ENCODE measurements around the gene SYTL2.
A peak's percentile ranks its signal among the peaks of the same experiment; 100 is the strongest.
"Not testable (repeated sequence)": the region's sequence is repeated elsewhere in the genome, so short reads cannot be mapped to it uniquely, and the experiment has no call there.

Gene SYTL2

DNA sequence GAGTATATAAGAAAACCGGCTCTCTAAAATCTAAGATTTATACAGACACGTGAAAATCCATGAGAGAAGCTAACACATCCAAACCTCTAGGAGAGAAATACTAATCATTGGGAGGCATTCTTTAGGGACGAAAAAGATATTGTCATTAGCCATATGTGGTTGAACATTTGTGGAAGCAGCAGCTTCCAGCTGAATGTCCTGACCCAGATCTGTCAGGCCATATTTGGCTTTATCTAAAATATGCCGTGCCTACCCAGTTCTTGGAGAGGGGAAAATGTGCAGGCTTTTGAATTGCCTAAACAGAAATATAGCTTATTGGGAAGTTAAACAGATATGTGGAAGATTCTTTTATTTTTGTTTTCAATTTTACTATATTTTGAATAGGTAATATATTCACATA lies 131.4 kb downstream of the SYTL2 start:
- no peaks in the 10 kb centered on the region for H3K27me3 ChIP-seq (ENCODE audit: control insufficient read depth in 2 of 2, insufficient read depth in 2 of 2, low read length in 2 of 2)
- no peaks in the 10 kb centered on the region for H3K36me3 ChIP-seq (ENCODE audit: control insufficient read depth in 2 of 2, insufficient read depth in 2 of 2, low read length in 2 of 2)
- H3K4me1 ChIP-seq (ENCODE audit: control insufficient read depth in 2 of 2, insufficient read depth in 2 of 2, low read length in 2 of 2): no peaks in the 10 kb centered on the region
- no peak overlapping the region for H3K9ac ChIP-seq (ENCODE audit: low read depth in 1 of 2, low read length in 2 of 2)
- no peak overlapping the region for H3K4me3 ChIP-seq (ENCODE audit: low read length in 2 of 2)
- H3K27ac ChIP-seq (ENCODE audit: low read depth in 2 of 2, low read length in 2 of 2): no peak overlapping the region
- no peaks in the 10 kb centered on the region for H3K9me3 ChIP-seq (ENCODE audit: control insufficient read depth in 2 of 2, low read length in 2 of 2)

DNA sequence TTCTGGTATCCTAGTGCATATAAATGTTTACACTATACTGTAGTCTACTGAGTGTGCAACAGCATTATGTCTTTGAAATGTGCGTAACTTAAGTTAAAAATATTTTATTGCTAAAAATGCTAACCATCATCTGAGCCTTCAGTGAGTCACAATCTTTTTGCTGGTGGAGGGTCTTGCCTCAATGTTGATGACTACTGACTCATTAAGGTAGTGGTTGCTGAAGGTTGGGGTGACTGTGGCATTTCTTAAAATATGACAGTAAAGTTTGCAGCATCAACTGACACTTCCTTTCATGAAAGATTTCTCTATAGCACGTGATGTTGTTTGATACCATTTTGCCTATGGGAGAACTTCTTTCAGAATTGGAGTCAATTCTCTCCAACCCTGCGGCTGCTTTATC lies 137.5 kb downstream of the SYTL2 start:
- Histone ChIP-seq H3K4me1 (ENCODE audit: control insufficient read depth in 2 of 2, insufficient read depth in 2 of 2, low read length in 2 of 2) (no peaks in the 10 kb centered on the region), H3K9me3 (ENCODE audit: control insufficient read depth in 2 of 2, low read length in 2 of 2) (no peaks in the 10 kb centered on the region), H3K27ac (ENCODE audit: low read depth in 2 of 2, low read length in 2 of 2) (no peak overlapping the region), H3K36me3 (ENCODE audit: control insufficient read depth in 2 of 2, insufficient read depth in 2 of 2, low read length in 2 of 2) (no peaks in the 10 kb centered on the region), H3K27me3 (ENCODE audit: control insufficient read depth in 2 of 2, insufficient read depth in 2 of 2, low read length in 2 of 2) (no peaks in the 10 kb centered on the region), H3K4me3 (ENCODE audit: low read length in 2 of 2) (no peak overlapping the region), H3K9ac (ENCODE audit: low read depth in 1 of 2, low read length in 2 of 2) (no peak overlapping the region)

DNA sequence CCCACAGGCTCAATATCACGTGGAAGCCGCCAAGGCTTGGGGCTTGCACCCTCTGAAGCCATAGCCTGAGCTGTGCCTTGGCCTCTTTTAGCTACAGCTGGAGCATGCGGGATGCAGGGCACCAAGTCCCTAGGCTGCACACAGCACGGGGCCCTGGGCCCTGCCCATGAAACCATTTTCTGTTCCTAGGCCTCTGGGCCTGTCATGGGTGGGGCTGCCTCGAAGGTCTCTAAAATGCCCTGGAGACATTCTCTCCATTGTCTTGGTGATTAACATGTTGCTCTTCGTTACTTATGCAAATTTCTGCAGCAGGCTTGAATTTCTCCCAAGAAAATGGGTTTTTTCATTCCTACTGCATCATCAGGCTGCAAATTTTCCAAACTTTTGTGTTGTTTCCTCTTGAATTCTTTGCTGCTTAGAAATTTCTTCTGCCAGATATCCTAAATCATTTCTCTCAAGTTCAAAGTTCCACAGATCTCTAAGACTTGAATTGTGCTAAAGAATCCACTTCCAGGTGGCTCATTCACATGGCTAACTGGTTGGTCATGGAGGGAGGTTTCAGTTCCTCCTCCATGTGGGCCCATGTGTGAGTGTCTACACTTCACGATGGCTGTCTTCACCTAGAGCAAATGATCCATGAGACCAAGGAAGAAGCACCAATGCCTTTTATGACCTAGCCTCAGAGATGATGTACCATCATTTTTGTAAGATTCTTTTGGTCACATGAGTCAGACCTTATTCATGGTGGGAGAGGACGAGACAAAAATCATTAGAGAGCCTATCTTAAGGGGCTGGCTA lies 138.6 kb downstream of the SYTL2 start:
- no peak overlapping the region for H3K4me3 ChIP-seq (ENCODE audit: low read length in 2 of 2)
- H3K27me3 ChIP-seq (ENCODE audit: control insufficient read depth in 2 of 2, insufficient read depth in 2 of 2, low read length in 2 of 2): no peaks in the 10 kb centered on the region
- H3K9me3 ChIP-seq (ENCODE audit: control insufficient read depth in 2 of 2, low read length in 2 of 2): no peaks in the 10 kb centered on the region
- H3K27ac ChIP-seq (ENCODE audit: low read depth in 2 of 2, low read length in 2 of 2): no peak overlapping the region
- H3K36me3 ChIP-seq (ENCODE audit: control insufficient read depth in 2 of 2, insufficient read depth in 2 of 2, low read length in 2 of 2): no peaks in the 10 kb centered on the region
- no peaks in the 10 kb centered on the region for H3K4me1 ChIP-seq (ENCODE audit: control insufficient read depth in 2 of 2, insufficient read depth in 2 of 2, low read length in 2 of 2)
- no peak overlapping the region for H3K9ac ChIP-seq (ENCODE audit: low read depth in 1 of 2, low read length in 2 of 2)

DNA sequence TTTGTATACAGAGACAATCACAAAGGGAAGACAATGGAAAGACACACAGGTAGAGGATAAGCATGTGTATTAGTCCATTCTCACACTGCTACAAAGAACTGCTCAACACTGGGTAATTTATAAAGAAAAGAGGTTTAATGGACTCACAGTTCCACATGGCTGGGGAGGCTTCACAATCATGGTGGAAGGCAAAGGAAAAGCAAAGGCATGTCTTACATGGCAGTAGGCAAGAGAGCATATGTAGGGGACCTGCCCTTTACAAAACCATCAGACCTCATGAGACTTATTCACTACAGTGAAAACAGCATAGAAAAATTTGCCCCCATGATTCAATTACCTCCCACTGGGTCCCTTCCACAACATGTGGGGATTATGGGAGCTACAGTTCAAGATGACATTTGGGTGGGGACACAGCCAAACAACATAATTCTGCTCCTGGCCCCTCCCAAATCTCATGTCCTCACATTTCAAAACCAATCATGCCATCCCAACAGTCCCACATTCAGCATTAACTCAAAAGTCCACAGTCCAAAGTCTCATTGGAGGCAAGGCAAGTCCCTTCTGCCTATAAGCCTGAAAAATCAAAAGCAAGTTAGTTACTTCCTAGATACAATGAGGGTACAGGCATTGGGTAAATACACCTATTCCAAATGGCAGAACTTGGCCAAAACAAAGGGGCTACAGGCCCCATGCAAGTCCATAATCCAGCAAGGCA lies 139.8 kb downstream of the SYTL2 start:
- not testable (repeated sequence) for H3K36me3 ChIP-seq (ENCODE audit: control insufficient read depth in 2 of 2, insufficient read depth in 2 of 2, low read length in 2 of 2); H3K27me3 ChIP-seq (ENCODE audit: control insufficient read depth in 2 of 2, insufficient read depth in 2 of 2, low read length in 2 of 2); H3K4me3 ChIP-seq (ENCODE audit: low read length in 2 of 2); H3K9ac ChIP-seq (ENCODE audit: low read depth in 1 of 2, low read length in 2 of 2); H3K27ac ChIP-seq (ENCODE audit: low read depth in 2 of 2, low read length in 2 of 2); H3K9me3 ChIP-seq (ENCODE audit: control insufficient read depth in 2 of 2, low read length in 2 of 2); H3K4me1 ChIP-seq (ENCODE audit: control insufficient read depth in 2 of 2, insufficient read depth in 2 of 2, low read length in 2 of 2)

DNA sequence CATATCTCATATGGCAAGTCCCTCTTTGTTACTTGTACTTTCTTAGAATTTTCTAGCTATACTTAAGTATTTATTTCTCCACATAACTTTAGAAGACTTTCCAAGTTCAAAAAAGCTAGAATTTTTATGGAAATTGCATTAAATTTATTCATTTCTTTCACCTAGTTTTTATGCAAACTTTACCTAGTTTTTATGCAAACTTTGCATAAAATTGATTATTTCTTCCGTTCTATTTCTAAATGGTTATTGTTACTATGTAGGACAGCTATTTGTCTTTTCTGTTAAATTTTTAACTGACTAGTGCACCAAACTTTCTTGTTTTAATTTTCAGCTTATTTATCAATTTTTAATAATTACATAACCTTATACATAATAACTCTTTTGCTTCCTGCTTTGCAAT lies 142.8 kb downstream of the SYTL2 start:
- Histone ChIP-seq H3K9ac (ENCODE audit: low read depth in 1 of 2, low read length in 2 of 2) (no peak overlapping the region), H3K27ac (ENCODE audit: low read depth in 2 of 2, low read length in 2 of 2) (no peak overlapping the region), H3K36me3 (ENCODE audit: control insufficient read depth in 2 of 2, insufficient read depth in 2 of 2, low read length in 2 of 2) (no peaks in the 10 kb centered on the region), H3K9me3 (ENCODE audit: control insufficient read depth in 2 of 2, low read length in 2 of 2) (no peaks in the 10 kb centered on the region), H3K4me1 (ENCODE audit: control insufficient read depth in 2 of 2, insufficient read depth in 2 of 2, low read length in 2 of 2) (peaks cover 4 to 11% of the 10 kb centered on the region in 2 donors), H3K4me3 (ENCODE audit: low read length in 2 of 2) (no peak overlapping the region), H3K27me3 (ENCODE audit: control insufficient read depth in 2 of 2, insufficient read depth in 2 of 2, low read length in 2 of 2) (no peaks in the 10 kb centered on the region)

GRCh38 chr11:85666687-85667086 lies 144.3 kb downstream of the SYTL2 start:
- Histone ChIP-seq H3K36me3 (ENCODE audit: control insufficient read depth in 2 of 2, insufficient read depth in 2 of 2, low read length in 2 of 2) (no peaks in the 10 kb centered on the region), H3K27ac (ENCODE audit: low read depth in 2 of 2, low read length in 2 of 2) (no peak overlapping the region), H3K9ac (ENCODE audit: low read depth in 1 of 2, low read length in 2 of 2) (no peak overlapping the region), H3K4me1 (ENCODE audit: control insufficient read depth in 2 of 2, insufficient read depth in 2 of 2, low read length in 2 of 2) (peaks cover 9 to 23% of the 10 kb centered on the region in 2 donors), H3K27me3 (ENCODE audit: control insufficient read depth in 2 of 2, insufficient read depth in 2 of 2, low read length in 2 of 2) (no peaks in the 10 kb centered on the region), H3K9me3 (ENCODE audit: control insufficient read depth in 2 of 2, low read length in 2 of 2) (no peaks in the 10 kb centered on the region), H3K4me3 (ENCODE audit: low read length in 2 of 2) (no peak overlapping the region)

GRCh38 chr11:85665733-85666132 lies 145.2 kb downstream of the SYTL2 start:
- Histone ChIP-seq H3K27ac (ENCODE audit: low read depth in 2 of 2, low read length in 2 of 2) (no peak overlapping the region), H3K9me3 (ENCODE audit: control insufficient read depth in 2 of 2, low read length in 2 of 2) (no peaks in the 10 kb centered on the region), H3K4me1 (ENCODE audit: control insufficient read depth in 2 of 2, insufficient read depth in 2 of 2, low read length in 2 of 2) (peaks cover 14 to 27% of the 10 kb centered on the region in 2 donors), H3K36me3 (ENCODE audit: control insufficient read depth in 2 of 2, insufficient read depth in 2 of 2, low read length in 2 of 2) (peaks cover 0 to 4% of the 10 kb centered on the region in 2 donors), H3K9ac (ENCODE audit: low read depth in 1 of 2, low read length in 2 of 2) (no peak overlapping the region), H3K27me3 (ENCODE audit: control insufficient read depth in 2 of 2, insufficient read depth in 2 of 2, low read length in 2 of 2) (no peaks in the 10 kb centered on the region), H3K4me3 (ENCODE audit: low read length in 2 of 2) (no peak overlapping the region)

- Histone ChIP-seq H3K27ac (ENCODE audit: low read depth in 2 of 2, low read length in 2 of 2) (peak within 1 kb of the TSS; percentile 97 to 98), H3K4me1 (ENCODE audit: control insufficient read depth in 2 of 2, insufficient read depth in 2 of 2, low read length in 2 of 2) (peaks cover 14 to 27% of the 10 kb centered on the region in 2 donors), H3K4me3 (ENCODE audit: low read length in 2 of 2) (peak within 1 kb of the TSS; percentile 96 to 100), H3K27me3 (ENCODE audit: control insufficient read depth in 2 of 2, insufficient read depth in 2 of 2, low read length in 2 of 2) (no peaks in the 10 kb centered on the region), H3K36me3 (ENCODE audit: control insufficient read depth in 2 of 2, insufficient read depth in 2 of 2, low read length in 2 of 2) (peaks cover 5 to 9% of the 10 kb centered on the region in 2 donors), H3K9ac (ENCODE audit: low read depth in 1 of 2, low read length in 2 of 2) (peak within 1 kb of the TSS; percentile 88 to 98), H3K9me3 (ENCODE audit: control insufficient read depth in 2 of 2, low read length in 2 of 2) (no peaks in the 10 kb centered on the region)
Measured at GRCh38 chr11:85664615-85665481, 146.1 kb downstream of the SYTL2 start, which contains the start of gene CREBZF. TSS of gene CREBZF (minus strand) at chr11:85665129. CDS start at chr11:85664875, 254 bp downstream.

- Histone ChIP-seq H3K27ac (ENCODE audit: low read depth in 2 of 2, low read length in 2 of 2) (peak overlapping the region; percentile 97 to 98), H3K36me3 (ENCODE audit: control insufficient read depth in 2 of 2, insufficient read depth in 2 of 2, low read length in 2 of 2) (peaks cover 9 to 14% of the 10 kb centered on the region in 2 donors), H3K4me3 (ENCODE audit: low read length in 2 of 2) (peak overlapping the region; percentile 96 to 100), H3K27me3 (ENCODE audit: control insufficient read depth in 2 of 2, insufficient read depth in 2 of 2, low read length in 2 of 2) (no peaks in the 10 kb centered on the region), H3K9me3 (ENCODE audit: control insufficient read depth in 2 of 2, low read length in 2 of 2) (no peaks in the 10 kb centered on the region), H3K9ac (ENCODE audit: low read depth in 1 of 2, low read length in 2 of 2) (peak overlapping the region; percentile 88 to 98), H3K4me1 (ENCODE audit: control insufficient read depth in 2 of 2, insufficient read depth in 2 of 2, low read length in 2 of 2) (peaks cover 14 to 27% of the 10 kb centered on the region in 2 donors)
Measured at GRCh38 chr11:85663753-85664614, 147.0 kb downstream of the SYTL2 start.

Measured in mucosa of rectum (tissue), 2 donors.